VCaP (cell line): ENCODE results near the gene SIPA1.
A peak's percentile ranks its signal among the peaks of the same experiment; 100 is the strongest.

ENCODE experiments used
- H3K27ac ChIP-seq: fragments of 450-650 bp; 2 replicates; pipeline ENCODE4 v1.5.1; 2017
- TF ChIP-seq, protein P1 (sequence below): fragments of 450-650 bp; conservative IDR thresholded peaks from 2 replicates; pipeline ENCODE4 v1.5.1; 2017; ENCODE audit warnings: mild to moderate bottlenecking, moderate library complexity

SIPA1 gene

DNA sequence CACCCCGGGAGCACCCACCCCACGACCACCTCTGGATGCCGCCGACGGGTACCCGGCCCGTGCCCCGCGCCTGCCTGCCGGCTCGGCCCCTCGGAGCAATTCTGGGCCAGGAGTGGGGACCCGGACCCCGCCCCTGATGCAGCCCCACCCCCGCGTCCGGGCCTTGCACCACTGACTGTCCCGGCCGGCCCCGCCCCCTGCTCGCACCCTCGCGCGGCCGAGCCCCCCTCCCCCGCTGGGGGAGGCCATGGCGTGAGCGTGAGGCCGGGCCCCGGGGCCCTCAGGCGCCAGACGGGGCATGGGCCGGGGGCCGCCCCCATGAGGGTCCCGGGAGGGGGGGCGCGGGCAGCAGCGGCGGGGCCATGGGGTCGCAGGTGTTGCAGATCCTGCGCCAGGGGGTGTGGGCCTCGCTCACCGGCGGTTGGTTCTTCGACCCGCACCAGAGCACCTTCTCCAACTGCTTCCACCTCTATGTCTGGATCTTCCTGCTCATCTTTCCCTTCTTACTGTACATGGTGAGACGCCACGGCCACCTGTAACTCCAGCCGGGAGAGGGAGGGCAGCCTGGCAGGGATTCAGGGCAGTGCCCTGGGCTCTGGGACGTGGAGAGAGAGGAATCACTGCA, 21.8 kb upstream of the SIPA1 start:
- H3K27ac ChIP-seq = peak overlapping the region; percentile 99
- TF ChIP-seq, protein P1, sequence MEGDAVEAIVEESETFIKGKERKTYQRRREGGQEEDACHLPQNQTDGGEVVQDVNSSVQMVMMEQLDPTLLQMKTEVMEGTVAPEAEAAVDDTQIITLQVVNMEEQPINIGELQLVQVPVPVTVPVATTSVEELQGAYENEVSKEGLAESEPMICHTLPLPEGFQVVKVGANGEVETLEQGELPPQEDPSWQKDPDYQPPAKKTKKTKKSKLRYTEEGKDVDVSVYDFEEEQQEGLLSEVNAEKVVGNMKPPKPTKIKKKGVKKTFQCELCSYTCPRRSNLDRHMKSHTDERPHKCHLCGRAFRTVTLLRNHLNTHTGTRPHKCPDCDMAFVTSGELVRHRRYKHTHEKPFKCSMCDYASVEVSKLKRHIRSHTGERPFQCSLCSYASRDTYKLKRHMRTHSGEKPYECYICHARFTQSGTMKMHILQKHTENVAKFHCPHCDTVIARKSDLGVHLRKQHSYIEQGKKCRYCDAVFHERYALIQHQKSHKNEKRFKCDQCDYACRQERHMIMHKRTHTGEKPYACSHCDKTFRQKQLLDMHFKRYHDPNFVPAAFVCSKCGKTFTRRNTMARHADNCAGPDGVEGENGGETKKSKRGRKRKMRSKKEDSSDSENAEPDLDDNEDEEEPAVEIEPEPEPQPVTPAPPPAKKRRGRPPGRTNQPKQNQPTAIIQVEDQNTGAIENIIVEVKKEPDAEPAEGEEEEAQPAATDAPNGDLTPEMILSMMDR = no peak

DNA sequence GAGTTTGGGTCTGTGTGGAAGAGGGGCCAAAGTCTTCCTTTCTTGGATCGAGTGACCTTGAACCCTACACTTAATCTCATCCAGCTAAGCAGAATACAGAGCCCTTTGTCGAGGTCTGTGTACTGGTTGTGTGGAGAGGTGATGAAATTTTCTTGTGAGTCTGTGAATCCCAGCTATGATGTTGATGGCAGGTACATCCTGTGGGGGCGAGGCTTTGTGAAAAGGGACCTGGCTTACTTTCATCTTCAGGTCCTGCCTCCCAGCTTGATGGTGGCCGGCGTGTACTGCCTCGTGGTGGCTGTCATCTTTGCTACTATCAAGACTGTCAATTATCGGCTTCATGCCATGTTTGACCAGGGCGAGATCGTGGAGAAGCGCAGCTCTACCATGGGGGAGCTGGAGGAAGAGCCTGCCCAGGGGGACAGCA, 21.3 kb upstream of the SIPA1 start:
- H3K27ac ChIP-seq = peak overlapping the region; percentile 99
- TF ChIP-seq, protein P1 = no peak

DNA sequence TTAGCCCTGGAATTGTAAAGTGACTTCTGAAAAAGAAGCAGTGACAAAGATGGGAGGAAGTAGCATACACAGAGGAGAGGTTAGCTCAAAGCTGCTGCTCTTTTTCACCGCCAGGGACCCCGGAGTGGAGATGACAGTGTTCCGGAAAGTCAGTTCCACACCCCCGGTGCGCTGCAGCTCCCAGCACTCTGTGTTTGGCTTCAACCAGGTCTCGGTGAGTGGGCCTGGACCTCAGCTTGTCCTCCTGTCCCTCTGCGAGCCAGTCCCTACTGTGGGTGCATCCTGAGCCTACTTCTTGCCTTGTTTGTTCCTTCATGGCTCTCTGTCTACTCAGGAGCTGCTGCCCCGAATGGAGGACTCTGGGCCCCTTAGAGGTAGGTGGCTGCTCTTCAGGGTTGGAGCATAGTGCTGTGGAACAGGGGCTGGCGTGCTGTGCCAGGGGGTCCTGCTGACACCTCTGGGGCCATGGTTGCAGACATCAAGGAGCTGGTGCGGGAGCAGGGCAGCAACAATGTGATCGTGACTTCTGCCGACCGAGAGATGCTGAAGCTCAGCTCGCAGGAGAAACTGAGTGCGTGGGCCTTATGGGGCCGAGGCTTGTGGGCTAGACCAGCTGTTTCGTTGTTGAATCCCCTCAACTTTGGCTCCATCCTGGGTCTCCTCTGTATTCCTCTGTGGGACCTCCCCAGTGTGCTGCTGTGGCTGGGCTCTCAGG, 20.6 kb upstream of the SIPA1 start:
- TF ChIP-seq, protein P1 = no peak
- H3K27ac ChIP-seq = peak overlapping the region; percentile 99

DNA sequence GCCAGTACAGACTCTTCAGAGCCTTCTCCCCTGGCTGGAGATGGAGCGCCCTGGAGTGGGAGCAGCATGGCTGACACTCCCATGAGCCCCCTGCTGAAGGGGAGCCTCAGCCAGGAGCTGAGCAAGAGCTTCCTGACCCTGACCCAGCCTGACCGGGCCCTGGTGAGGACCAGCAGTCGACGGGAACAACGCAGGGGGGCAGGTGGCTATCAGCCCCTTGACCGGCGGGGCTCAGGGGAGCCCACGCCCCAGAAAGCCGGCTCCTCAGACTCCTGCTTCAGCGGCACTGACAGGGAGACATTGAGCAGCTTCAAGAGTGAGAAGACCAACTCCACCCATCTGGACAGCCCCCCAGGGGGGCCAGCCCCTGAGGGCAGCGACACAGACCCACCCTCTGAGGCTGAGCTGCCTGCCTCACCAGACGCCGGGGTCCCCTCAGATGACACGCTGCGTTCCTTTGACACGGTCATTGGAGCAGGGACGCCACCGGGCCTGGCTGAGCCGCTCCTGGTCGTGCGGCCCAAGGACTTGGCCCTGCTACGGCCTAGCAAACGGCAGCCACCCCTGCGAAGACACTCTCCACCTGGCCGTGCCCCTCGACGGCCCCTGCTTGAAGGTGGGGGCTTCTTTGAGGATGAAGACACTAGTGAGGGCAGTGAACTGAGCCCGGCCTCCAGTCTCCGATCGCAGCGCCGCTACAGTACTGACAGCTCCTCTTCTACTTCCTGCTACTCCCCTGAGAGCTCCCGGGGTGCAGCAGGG, 19.7 kb upstream of the SIPA1 start:
- TF ChIP-seq, protein P1 = no peak
- peak overlapping the region; percentile 99; the same call in 1 of the 2 replicates for H3K27ac ChIP-seq

DNA sequence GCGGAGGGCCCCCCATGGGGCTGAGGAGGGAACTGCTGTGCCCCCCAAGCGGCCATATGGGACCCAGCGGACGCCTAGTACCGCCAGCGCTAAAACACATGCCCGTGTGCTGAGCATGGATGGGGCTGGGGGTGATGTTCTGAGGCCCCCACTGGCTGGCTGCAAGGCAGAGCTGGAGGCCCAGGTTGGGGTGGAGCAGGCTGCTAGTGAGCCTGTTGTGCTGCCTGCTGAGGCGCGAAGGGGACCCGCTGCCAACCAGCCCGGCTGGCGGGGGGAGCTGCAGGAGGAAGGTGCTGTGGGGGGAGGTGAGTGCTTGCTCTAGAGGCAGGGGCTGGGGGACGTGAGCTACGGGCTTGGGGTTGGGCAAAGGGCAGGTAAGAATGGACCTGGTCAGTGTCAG, 19.1 kb upstream of the SIPA1 start:
- H3K27ac ChIP-seq = peak overlapping the region; percentile 99; the same call in 1 of the 2 replicates

DNA sequence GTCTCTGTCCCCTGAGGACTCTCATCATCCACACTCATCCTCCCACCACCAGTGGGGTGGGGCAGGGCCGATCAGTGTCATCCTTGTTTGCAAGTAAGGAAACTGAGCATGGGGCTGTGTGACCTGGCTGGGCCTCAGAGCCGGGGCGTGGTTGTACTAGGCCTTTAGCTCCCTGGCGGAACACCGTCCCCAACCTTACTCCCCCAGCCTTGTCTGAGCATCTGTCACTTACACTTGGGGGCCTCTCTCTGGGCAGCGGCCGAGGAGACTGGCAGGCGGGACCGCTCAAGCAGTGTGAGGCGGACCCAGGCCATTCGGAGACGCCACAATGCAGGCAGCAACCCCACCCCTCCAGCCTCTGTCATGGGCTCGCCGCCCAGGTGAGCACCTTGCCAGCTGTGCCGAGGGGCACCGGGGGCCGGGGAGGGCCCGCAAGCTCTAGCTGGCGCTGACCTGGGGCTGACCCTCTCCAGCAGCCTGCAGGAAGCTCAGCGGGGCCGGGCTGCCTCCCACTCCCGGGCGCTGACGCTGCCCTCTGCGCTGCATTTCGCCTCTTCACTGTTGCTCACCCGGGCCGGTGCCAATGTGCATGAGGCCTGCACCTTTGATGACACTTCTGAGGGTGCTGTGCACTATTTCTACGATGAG, 18.5 kb upstream of the SIPA1 start:
- H3K27ac ChIP-seq = peak overlapping the region; percentile 99; the same call in 1 of the 2 replicates
- TF ChIP-seq, protein P1 = no peak

More for the DNA sequence above, 19.1 kb upstream of the SIPA1 start:
- TF ChIP-seq, protein P1 = no peak
